Measurements from ENCODE around the gene NUP43. TPM values are rescaled to one million over a fixed set of nuclear protein-coding genes. Genes with fewer than 3 reads are reported as not detected.

Gene NUP43
- total RNA-seq, 1 donor from 2014 or later: 38.8 TPM

GRCh38 chr6:149681209-149681608 lies 65.1 kb downstream of the NUP43 start:
- H3K27me3 Mint-ChIP-seq (ENCODE audit: low read depth): no peaks in the 10 kb centered on the region
- no peaks in the 10 kb centered on the region for H3K4me1 Mint-ChIP-seq
- H3K9me3 Mint-ChIP-seq: no peaks in the 10 kb centered on the region
- DNase-seq (ENCODE audit: low spot score in 2 of 2, unreplicated experiment in 2 of 2): no peak
- peaks cover 41% of the 10 kb centered on the region for H3K36me3 Mint-ChIP-seq
- TF ChIP-seq CTCF (IDR thresholded peaks at IDR 0.05; ENCODE audit: unreplicated experiment): no peak
- no peak overlapping the region for H3K27ac Mint-ChIP-seq
- H3K4me3 Mint-ChIP-seq: no peak overlapping the region

- H3K4me3 Mint-ChIP-seq: no peak overlapping the region
- H3K27me3 Mint-ChIP-seq (ENCODE audit: low read depth): no peaks in the 10 kb centered on the region
- peaks cover 39% of the 10 kb centered on the region for H3K36me3 Mint-ChIP-seq
- H3K27ac Mint-ChIP-seq: no peak overlapping the region
- H3K4me1 Mint-ChIP-seq: no peaks in the 10 kb centered on the region
- no peaks in the 10 kb centered on the region for H3K9me3 Mint-ChIP-seq
- no peak for TF ChIP-seq CTCF (IDR thresholded peaks at IDR 0.05; ENCODE audit: unreplicated experiment)
- no peak for DNase-seq (ENCODE audit: low spot score in 2 of 2, unreplicated experiment in 2 of 2)
Observed at GRCh38 chr6:149680503-149680902, 65.8 kb downstream of the NUP43 start.

Other genes starting within 250 kb of the NUP43 start
- gene PPIL4, start 200.5 kb downstream of the NUP43 start, total RNA-seq: 38.1 to 40.3 TPM (median 39.8 TPM) in 3 replicates
- 34.9 to 36.7 TPM (median 36.5 TPM) in 3 replicates for gene GINM1, start 180.2 kb downstream of the NUP43 start, total RNA-seq
- 18.8 to 20.3 TPM (median 19.1 TPM) in 3 replicates for gene KATNA1, start 97.8 kb downstream of the NUP43 start, total RNA-seq
- 38.4 to 39.4 TPM (median 39.0 TPM) in 3 replicates for gene LATS1, start 28.4 kb downstream of the NUP43 start, total RNA-seq
- 43.4 to 45.6 TPM (median 44.4 TPM) in 3 replicates for gene PCMT1, start 3.2 kb upstream of the NUP43 start, total RNA-seq
- 17.2 to 17.9 TPM (median 17.8 TPM) in 3 replicates for gene LRP11, start 117.8 kb upstream of the NUP43 start, total RNA-seq
- not detected in 3 replicates for gene RAET1E, start 151.6 kb upstream of the NUP43 start, total RNA-seq
- not detected in 3 replicates for gene RAET1G, start 176.6 kb upstream of the NUP43 start, total RNA-seq
- 0.23 to 0.42 TPM (median 0.24 TPM) in 3 replicates for gene ULBP2, start 195.5 kb upstream of the NUP43 start, total RNA-seq
- gene ULBP1, start 217.4 kb upstream of the NUP43 start, total RNA-seq: 0.07 to 0.11 TPM (median 0.11 TPM) in 3 replicates

All from mesothelial cell of epicardium (in vitro differentiated cells).